ENCODE results near the gene ANLN.
A peak's percentile ranks its signal among the peaks of the same experiment; 100 is the strongest.
"Not testable (repeated sequence)": the region's sequence is repeated elsewhere in the genome, so short reads cannot be mapped to it uniquely, and the experiment has no call there.

ANLN gene

DNA sequence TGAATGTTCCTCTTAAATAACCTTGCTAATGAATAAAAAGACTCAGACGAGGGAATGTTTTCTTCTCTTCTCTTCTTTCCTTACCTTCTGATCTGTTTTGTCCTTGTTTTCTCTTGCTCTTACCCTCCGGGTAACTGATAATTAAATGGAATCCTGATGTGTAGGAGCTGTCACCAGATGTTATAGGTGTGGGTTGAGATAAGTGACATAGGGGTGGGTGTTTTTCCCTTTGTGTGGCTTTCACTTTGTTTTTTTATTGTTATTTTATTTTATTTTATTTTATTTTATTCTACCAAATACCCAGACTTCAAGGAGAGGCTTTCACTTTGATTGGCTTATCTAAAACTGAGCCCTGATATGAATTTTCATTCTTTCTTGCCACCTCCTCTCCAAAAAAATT lies 25.5 kb downstream of the ANLN start:
- FAIRE-seq = no peak

DNA sequence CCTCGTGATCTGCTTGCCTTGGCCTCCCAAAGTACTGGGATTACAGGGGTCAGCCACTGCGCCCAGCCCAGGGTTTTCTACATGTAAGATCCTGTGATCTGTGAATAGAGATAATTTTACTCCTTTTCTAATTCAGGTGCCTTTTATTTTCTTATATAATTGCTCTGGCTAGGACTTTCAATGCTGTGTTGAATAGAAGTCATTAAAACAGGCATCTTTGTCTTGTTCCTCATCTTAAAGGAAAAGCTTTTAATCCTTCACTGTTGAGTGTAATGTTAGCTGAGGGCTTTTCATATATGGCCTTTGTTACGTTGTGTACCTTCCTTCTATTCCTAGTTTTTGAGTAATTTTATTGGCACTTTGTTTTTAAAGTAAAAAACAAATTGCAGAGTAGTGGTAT lies 26.6 kb downstream of the ANLN start:
- FAIRE-seq = no peak

DNA sequence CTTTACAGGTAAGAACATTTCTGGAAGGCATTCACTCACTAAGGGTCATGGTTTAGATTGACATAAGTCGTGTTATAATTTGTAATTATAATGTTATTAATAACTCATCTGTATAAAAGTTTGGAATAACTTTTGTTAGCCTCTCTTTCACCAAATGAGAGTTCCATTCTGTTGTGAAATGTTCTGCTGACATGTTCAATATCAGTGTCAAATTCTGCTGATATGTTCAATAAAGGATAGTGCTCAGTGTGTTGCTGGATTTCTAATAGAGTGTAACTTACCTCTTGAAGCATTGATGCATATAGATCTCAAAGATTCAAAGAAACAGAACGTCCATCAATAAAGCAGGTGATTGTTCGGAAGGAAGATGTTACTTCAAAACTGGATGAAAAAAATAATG lies 30.6 kb downstream of the ANLN start:
- FAIRE-seq = no peak

DNA sequence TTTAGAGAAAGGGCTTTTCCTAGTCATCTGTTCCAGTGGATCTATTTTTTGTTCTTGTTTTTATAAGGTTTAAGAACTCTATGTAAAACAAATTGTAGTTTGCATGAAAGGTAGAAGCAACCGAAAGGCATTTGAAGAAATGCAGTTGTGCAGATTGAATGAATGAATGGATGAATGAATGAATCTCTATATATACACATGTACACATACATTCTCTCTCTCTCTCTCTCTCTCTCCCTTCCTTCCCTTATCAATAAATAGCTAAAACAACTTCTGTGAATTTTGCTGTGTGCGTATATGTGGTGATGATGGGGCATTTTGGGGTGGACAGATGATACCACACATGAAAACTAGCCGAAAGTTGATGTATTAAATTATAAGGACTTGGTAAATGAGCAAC lies 32.4 kb downstream of the ANLN start:
- FAIRE-seq = no peak

DNA sequence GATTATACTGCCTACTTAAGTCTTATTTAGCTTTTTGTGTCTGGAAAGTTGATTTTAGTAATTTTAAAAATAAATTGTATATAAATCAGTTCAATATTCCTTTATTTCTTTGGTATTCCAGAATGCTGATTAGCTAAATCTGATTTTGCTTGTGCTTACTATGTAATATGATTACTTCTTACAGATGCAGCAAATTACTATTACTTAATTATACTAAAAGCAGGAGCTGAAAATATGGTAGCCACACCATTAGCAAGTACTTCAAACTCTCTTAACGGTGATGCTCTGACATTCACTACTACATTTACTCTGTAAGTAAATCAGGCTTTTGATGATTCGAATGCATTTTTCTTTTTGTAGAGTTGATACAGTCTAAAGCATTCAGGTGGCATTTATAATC lies 34.0 kb downstream of the ANLN start:
- no peak for FAIRE-seq

DNA sequence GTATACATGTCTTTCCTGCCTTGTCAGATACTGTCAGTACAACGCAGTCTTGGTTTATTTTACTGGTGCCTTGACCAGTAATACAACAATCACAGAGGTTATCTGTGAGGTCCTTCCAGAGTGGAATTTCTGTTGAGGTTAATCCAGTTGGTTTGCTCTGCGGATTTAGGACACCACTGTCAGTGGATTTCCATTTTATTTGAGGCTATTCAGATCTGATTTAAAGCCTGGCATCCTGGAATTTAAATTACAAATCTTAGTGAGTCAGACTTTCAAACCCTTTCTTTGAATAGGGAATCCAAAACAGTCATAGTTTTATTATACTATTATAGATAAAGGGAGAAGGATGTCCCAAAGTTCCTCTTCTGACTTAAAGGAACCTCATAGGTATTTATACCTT lies 40.5 kb downstream of the ANLN start:
- no peak for FAIRE-seq

DNA sequence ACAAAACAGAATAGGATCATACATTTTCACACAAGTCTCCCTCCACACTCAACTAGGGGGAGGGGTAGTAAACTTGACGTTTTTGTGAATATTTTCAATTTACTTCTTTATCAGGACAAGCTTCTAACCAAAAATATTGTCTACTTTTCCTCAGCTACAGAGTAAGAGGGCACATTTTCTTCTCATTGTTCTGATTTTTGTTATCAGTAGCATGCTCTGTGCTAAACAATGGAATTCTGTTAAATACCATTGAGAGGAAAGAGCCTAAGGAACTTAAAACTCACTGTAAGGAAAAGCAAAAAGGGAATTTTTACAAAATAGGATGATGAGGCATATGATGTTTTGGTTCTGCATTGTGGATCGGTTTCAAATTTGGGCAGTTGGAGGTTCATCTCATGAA lies 41.2 kb downstream of the ANLN start:
- FAIRE-seq = no peak

DNA sequence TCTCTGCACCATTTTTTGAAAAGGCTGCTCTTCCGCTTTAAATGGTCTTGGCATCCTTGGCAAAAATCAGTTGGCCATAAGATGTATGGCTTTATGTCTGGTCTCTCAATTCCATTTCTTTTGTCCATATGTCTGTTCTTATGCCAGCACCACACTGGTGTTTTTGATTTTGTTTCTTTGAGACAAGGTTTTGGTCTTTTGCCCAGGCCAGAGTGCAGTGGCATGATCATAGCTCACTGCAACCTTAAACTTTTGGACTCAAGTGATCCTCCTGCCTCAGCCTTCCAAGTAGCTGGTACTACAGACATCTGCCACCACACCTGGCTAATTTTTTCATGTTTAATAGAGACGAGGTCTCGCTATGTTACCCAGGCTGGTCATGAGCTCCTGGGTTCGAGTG lies 48.5 kb downstream of the ANLN start:
- FAIRE-seq = no peak

DNA sequence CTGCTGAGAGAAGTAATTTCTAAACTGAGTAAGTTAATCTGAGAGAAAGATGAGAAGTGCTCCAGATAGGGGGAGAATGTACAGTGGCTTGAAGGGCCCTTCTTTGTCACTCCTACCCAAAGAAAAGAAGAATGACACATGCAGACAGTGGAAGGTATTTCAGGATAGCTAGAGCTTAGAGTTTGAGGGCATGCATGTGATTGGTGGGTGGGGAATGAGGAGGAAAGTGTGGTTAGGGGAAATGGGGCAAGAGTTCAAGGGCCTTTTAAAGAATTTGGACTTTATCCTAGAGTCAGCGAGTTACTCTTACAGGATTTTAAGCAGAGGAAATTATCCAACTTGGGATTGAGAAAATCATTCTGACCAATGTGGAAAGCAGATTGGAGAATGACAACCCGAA lies 50.0 kb downstream of the ANLN start:
- FAIRE-seq = no peak

DNA sequence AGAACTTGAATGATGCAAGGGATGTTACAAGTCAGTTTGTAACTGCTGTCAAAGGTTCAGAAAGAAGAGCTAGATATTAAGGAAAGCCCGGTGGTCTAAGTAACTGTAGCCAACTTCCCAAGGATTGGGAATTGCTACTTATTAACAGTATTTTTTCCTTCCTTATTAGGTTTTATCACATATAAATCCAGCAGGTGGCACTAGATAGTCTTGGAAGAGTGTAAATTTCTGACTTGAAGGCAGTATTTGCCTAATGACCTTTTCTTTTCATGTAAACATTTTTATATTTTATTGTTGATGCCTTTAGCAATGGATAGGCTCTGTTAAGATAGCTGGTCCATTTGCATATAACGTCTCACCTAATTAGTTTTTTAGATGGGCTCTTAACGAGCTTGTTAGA lies 51.2 kb downstream of the ANLN start:
- FAIRE-seq = peak; percentile 37

DNA sequence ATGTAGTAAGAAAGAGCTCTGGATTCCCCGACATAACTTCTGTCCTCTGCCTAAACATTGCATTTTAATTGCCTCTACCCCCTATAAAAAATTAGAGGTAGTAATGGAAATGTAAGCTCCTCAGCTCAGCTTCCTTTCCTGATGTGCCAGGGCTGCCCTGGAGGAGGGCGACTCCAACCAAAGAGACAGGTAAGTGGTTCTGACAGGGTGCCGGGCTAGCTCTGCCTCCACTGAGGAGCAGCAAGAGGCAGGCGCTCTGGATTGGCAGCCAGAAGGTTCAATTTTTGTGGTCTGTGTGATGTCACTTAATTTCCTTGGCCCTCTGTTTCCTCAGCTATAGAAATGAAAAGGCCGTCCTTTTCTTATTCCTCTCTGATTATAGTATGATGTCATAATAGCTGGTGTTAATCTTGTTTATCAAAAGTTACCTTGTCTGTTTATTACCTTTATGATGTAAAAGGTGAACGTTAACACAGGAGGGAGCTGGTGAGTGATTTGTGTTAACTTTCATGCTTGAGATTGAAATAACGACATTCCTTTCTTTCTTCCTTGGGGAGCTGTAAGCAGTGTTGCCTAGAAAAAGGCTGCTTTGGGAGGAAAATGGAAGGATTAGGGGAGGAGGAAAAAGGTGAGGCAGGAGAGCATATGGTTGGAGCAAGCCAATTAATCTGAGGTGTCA lies 51.8 kb downstream of the ANLN start:
- FAIRE-seq = no peak

DNA sequence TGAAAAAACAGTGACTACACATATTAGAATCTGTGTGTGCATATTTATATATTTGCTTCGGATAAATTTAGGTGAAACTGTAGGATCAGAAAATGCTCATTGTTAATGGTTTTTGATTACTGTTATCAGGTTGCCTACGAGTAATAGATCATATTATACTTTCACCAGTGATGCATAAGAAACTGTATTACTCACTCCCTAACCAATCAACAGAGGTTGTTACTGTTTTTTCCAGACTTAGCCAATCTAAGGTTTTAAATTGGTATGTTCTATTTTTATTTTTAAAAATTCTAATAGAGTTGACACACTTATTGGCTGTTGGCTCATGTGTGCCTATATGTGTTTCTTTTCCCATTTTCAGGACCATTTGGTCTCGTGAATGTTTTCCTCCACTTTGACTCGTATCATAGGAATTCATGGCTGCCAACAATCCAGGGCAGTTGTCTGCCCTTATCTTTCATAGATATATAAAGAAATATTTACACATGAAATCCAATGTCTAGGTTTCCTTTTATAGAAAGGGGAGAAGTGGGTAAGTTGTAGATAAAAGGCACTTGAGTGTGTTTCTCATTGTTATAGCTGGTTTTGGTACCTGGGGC lies 59.2 kb downstream of the ANLN start:
- no peak for FAIRE-seq

DNA sequence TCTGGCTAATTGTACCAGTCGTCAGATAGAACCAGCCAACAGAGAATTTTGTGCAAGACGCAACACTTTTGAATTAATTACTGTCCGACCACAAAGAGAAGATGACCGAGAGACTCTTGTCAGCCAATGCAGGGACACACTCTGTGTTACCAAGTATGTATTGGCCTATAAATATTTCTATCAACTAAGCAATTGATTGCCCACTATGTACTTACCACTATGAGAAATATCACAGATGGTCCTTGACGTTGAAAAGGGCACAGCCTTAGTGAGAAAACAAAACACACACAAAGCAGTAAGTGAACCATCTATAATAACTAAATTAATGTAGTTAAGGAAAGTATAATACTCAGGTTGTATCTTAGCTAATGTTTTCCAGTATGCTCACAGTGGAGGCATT lies 60.0 kb downstream of the ANLN start:
- no peak for FAIRE-seq

DNA sequence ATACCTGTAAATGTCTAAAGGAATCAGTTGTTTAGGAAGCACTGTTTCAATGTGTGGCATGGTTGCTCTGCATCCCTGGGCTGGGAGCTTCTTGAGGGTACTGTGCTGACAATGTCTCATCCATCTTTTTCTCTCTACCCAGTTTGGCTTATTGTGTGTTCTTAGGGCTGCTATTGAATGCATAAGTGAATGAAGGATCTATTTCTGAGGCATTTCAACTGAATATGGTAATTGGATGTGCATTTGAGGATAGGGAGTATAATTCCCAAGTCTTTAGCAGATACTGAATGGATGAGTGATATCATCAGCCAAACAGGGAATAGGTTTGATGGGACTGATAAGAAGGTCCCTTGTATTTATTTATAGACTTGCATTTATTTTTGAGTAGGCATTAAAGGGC lies 64.1 kb downstream of the ANLN start:
- FAIRE-seq = no peak

DNA sequence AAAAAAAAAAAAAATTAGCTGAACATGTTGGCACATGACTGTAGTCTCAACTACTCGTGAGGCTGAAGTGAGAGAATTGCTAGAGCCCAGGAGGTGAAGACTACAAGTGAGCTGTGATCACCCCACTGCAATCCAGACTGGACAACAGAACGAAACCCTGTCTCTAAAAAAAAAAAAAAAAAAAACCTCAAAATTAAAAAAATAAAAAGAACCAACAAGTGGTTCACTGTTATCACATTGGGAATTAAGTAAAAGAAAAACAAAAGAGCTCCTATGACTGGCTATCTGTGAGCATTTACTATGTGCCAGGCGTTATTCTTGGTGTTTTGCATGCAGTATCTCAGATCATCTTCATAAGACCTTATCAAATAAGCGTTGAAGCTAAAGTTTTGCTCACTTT lies 66.0 kb downstream of the ANLN start:
- no peak for FAIRE-seq

DNA sequence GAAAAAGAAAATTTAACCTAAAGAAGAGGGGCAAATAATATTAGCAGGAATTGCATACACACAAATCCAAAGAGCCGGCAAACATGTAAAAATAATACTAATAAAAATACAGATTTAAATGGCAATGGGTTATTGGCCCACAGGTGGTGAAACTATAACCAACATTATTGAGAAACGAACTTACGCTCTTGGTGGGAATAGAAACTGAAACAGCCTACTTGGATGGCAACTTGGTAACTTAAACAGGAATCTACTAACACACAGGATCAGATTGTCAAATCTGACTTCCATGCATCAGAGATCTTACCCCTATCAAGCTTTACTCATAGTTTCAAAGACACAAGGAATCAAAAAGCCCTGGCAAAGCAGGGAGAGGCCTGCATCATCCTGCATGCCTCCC lies 66.5 kb downstream of the ANLN start:
- FAIRE-seq = no peak

DNA sequence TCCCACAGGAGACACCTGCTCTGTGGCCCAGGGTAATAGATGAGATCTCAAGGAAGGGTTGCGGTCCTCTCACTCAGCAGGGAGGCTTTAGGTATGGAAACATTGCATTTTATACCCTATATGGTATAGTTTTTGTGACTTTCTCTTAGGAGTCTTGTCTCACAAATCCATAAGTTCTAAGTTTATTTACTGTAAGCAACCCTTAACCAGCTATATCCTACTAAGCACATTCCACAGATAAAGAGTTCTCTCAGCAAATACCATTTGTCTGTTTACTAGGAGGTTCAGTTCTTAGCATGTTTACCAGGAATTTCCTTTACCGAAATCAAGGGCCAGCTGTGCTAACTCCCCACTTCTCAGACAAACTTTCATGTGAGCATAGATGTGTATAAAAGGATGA lies 66.9 kb downstream of the ANLN start:
- FAIRE-seq = no peak

DNA sequence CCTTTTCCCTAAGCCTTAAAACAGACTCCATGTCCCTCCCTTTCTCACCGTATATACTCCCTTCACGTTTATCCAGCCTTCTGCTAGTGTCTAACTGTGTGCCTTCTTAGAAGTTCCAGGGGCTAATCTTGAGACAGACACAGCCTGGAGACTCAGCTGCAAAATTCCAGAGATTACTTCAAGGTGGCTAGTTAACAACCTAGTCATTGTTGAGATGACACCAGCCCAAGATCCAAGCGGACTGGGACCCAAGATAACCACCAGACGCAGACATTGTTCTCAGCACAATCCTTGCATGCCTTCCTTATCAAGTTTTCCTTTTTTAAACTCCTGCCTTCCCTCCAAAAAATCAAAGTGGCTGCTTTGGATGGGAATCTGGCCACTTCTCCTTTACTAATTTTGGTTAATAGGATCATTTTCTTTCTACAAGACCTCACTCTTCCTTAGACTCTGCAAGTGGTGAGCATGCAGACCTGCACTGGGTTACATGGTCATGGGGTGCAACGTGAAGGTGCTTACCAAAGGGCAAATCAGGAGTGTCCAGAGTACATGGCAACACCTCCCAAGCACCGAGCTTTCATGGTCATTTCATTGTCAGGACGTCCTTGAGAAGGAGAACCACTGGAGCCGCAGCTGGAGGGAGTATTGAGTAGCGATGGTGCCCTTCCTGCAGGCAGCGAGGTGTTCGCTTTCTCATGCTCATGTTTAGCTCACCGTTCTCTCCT lies 69.7 kb downstream of the ANLN start:
- no peak for FAIRE-seq

DNA sequence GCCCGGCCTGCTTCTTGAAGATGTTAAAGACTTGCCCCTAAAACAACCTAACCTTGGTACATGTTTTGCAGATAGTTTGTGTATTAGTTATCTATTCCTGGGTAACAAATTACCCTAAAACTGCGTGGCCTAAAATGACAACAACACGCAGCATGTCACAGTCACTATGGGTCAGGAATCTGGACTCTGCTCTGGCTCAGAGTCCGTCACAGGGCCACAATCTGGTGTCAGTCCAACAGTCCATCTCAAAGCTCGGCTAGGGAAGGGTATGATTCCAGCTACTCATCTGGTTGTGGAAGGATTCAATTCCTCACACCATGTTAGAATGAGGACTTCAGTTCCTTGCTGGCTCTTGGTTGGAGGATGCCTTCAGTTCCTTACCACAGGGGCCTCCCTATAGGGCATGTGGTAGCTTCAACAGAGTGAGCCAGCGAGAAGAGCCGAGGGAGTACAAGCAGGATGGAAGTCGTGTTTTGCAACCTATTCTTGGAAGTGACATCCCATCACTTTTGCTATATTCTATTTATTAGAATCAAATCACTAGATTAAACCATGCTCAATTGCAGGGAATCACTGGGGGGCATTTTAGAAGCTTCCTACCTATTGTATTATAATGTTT lies 71.3 kb downstream of the ANLN start:
- no peak for FAIRE-seq

DNA sequence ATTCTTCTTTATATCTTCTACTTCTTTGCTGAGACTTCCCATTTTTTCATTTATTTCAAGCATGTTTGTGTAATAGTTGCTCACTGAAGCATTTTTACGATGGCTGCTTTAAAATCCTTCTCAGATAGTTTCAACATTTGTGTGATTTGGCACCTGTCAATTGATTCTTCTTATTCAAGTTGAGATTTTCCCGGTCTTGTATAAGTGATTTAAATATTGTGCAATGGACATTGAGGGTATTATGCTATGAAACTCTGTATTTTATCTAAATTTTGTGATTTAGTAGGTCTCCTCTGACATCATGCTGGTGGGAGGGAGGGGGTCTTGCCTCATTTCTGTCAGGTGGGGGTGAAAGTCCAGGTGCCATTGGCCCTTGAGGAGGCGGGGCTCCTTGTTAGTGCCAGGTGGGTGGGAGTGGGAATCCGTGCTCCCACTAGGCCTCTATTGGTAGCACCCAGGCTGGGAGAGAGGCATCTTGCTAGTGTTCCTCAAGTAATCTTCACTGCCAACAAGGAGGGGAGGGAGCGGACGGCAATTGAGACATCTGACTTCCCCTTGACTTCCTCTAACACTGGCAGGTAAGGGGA lies 73.0 kb downstream of the ANLN start:
- FAIRE-seq = no peak

DNA sequence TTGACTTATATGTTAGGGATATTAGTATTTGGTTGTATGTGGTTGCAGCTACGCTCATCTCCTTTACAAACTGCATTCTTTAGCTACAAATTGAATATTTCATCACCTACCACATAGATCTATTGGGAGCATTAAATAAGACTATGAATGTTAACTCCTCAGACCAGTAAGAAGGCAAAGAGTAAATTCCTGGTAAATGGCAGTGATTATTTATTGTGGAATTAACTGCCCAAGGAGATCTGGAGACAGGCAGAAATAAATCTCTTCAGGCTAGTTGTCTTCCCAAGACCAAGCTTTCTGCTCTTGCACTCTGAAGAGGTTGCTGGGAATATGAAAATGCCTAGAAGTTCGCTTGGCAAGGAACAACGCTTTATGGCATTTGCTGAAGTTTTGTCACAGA lies 74.6 kb downstream of the ANLN start:
- no peak for FAIRE-seq

DNA sequence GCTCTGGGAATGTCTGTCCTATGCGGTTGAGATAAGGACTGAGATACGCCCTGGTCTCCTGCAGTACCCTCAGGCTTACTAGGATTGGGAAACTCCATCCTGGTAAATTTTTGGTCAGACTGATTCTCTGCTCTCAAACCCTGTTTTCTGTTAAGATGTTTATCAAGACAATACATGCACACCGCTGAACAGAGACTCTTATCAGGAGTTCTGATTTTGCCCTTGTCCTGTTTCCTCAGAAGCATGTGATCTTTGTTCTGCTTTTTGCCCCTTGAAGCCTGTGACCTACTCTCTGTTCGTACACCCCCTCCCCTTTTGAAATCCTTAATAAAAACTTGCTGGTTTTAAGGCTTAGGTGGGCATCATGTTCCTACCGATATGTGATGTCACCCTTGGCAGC lies 76.3 kb downstream of the ANLN start:
- not testable (repeated sequence) for FAIRE-seq

DNA sequence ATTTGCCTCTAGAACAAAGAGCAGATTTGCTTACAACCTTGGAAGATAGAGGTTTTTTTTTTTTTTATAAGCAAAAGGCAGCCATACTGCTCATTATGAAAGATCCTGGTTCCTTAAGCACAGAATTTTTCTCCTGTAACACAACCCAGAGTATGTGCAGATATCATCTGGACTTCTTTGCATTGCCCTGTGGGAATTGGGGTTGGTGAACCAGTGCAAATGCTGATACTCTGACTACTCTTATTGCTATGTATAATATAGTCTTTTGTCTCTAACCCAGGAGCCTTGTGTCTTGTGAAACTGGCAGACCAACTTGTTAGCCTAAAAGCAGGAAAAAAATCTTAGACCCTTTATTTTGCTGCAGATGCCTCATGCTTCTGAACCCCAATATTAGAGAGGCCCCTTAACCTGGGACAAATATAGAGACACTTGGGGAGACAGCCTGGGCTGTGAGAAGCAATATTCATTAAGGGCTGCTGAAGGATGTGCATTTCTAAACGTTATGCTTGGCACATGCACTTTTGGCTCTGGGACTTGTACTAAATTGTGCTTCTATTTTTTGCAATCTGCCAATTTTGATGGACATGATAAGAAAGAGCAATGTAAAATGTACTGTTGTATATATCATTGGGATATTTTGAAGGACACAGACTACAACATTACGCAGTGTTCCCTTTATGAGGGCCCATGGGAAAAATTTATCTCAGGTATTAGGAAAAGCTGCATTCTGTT lies 78.9 kb downstream of the ANLN start:
- FAIRE-seq = no peak
